Measurements from ENCODE around the gene MUL1.
"Not testable (repeated sequence)": the region's sequence is repeated elsewhere in the genome, so short reads cannot be mapped to it uniquely, and the experiment has no call there.

MUL1 gene, protein sequence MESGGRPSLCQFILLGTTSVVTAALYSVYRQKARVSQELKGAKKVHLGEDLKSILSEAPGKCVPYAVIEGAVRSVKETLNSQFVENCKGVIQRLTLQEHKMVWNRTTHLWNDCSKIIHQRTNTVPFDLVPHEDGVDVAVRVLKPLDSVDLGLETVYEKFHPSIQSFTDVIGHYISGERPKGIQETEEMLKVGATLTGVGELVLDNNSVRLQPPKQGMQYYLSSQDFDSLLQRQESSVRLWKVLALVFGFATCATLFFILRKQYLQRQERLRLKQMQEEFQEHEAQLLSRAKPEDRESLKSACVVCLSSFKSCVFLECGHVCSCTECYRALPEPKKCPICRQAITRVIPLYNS

GRCh38 chr1:20507564-20508410 is at the start of gene MUL1:
TSS of gene MUL1 (minus strand) at chr1:20508151. CDS start at chr1:20508024, 127 bp downstream.
- DNase-seq (ENCODE audit: low spot score), result peak; percentile 95

GRCh38 chr1:20555758-20556120 is 47.8 kb upstream of the MUL1 start:
- no peak for DNase-seq (ENCODE audit: low spot score)

DNA sequence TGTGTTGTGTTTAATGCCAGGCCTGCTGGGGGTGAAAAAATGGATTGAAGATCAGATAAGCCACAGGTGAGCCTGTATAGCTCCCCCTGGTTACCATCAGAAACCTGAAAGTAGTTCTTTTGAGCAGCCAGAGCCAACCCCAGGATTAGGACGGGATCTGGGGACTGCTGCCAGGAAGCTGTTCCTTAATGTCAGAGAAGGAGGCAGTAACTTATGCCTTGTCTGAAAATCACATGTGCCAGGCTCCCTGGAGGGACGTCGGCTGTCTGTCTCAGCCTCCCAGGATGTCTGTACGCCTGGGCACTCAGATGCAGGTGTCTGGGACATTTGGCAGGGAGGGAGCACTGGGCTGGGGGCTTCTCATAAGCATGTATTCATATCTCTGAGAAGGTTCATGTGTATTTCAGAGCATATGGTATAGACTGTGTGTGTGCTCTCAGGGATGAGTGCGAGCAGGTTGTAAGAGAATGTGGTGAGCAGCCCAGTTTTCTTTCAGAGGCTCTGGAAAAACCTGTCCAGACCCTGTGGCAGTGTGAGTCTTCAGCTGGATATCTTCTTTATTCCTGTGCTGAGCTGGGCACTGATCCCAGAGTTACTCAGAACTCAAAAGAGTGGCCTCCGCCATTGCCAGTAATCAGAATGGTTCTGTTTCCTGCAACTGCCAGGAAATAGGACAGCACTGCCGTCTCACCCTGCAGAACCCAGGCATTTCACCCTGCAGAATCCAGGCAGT is 47.2 kb upstream of the MUL1 start:
- DNase-seq (ENCODE audit: low spot score), result no peak

- DNase-seq (ENCODE audit: low spot score), result no peak
These were observed 44.9 kb upstream of the MUL1 start for GRCh38 chr1:20552728-20553445.

- no peak for DNase-seq (ENCODE audit: low spot score)
These were observed 44.2 kb upstream of the MUL1 start, which contains the start of gene FAM43B for GRCh38 chr1:20551945-20552727. TSS of gene FAM43B (plus strand) at chr1:20552573. CDS start at chr1:20552974, 401 bp downstream.

DNA sequence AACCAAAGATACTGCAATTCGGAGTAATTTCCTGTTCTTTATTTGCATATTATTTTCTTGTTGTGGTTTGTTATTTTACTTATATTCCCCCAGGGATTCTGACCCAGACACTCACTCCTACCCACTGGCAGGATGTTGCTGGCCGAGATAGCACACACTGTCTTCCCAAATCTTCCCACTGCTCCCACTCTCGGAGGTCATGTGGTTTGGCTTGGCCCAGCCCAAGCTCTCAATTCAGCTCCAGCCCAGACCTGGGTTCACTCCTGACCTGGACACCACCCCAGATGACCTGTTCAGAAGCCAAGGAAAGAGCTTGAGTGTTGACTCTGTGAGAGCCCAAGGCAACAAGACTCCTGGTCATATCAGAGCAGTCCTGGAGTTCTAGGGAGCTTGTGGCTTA is 43.2 kb upstream of the MUL1 start:
- DNase-seq (ENCODE audit: low spot score), result no peak

GRCh38 chr1:20546637-20547036 is 38.7 kb upstream of the MUL1 start:
- no peak for DNase-seq (ENCODE audit: low spot score)

DNA sequence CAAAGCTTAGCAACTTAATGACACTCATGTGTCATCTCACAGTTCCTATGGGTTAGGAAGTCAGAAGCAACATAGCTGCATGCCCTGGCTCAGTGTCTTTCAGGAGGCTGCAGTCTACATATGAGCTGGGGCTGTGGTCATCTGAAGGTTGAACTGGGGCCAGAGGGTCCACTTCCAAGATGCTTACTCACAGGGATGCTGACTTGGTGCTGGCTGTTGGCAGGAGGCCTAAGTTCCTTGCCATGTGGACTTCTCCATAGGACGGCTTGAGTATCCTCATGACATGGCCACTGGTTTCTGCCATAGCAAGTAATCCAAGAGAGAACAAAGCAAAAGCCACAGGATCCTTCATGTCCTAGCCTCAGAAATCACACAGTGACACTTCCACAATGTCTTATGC is 32.3 kb upstream of the MUL1 start:
- no peak for DNase-seq (ENCODE audit: low spot score)

- no peak for DNase-seq (ENCODE audit: low spot score)
These were observed 31.0 kb upstream of the MUL1 start for GRCh38 chr1:20538760-20539551.

- no peak for DNase-seq (ENCODE audit: low spot score)
These were observed 30.3 kb upstream of the MUL1 start for GRCh38 chr1:20538227-20538626.

- no peak for DNase-seq (ENCODE audit: low spot score)
These were observed 26.9 kb upstream of the MUL1 start for GRCh38 chr1:20534659-20535417.

DNA sequence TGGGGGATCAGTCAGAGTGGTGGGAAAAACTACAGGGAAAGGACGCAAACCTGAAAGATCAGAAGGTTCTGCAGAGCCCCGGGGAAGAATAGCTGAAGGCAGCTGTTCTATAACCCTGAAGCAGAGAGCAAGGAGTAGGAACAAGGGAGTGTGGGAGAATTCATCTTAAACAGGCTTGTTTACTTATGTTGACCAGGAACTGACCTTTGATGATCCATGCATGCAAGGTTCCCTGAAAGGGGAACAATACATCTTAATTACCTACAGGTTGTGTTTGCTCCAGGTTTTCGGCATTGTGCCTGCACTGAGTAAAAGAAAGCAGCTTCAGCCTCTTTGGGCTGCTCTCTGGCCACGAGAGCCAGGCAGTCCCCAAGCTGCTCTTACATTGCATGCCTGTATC is 25.7 kb upstream of the MUL1 start:
- no peak for DNase-seq (ENCODE audit: low spot score)

DNA sequence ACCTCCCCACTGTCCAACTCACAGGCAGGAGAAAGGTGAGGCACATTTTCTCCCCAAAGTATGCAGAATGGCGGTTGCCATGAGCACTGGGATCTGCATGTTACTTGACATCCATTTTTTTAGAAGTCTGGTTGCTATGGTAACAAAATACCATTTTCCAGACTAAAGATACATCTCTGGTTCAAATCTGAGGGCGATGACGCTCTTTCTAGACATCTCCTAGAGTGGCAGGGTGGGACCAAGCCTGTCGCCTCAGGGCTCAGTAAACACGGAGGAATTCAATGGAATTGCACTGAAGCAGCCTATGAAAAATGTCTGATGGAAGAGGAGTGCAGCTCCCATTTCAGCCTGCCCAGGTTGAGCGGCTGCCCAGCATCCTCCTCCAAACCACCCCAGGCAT is 22.9 kb upstream of the MUL1 start:
- DNase-seq (ENCODE audit: low spot score), result no peak

DNA sequence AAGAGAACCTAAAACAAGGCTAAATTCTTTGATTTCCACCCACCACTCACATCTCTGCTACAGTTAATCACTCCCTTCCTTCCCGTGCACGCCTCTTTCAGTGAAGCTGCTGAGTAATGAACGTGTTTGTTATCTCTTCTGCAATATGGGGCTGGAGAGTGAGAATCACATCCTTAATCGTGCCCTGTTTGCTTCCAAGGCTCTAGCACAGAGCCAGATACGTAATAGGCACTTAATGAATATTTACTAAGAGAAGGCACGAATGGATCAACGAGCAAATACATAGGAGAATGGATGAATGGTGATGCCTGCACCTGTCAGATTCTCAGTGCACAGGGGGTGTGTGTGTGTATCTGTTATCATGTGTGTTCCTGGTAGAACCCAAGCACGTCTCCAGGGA is 22.4 kb upstream of the MUL1 start:
- DNase-seq (ENCODE audit: low spot score), result no peak

GRCh38 chr1:20528221-20528620 is 20.3 kb upstream of the MUL1 start:
- no peak for DNase-seq (ENCODE audit: low spot score)

DNA sequence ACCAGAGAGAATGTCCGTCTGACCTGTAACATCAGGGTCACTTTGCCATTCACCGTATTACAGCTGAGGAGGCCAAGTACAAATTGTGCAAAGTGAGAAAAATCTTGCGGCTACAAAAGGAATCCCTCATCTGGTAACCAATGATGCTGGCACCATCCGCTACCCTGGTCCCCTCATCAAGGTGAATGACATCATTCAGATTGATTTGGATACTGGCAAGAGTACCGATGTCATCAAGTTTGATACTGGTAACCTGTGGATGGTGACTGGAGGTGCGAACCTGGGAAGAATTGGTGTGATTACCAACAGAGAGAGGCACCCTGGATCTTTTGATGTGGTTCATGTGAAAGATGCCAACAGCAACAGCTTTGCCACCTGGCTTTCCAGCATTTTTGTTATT is 18.3 kb upstream of the MUL1 start:
- no peak for DNase-seq (ENCODE audit: low spot score)

DNA sequence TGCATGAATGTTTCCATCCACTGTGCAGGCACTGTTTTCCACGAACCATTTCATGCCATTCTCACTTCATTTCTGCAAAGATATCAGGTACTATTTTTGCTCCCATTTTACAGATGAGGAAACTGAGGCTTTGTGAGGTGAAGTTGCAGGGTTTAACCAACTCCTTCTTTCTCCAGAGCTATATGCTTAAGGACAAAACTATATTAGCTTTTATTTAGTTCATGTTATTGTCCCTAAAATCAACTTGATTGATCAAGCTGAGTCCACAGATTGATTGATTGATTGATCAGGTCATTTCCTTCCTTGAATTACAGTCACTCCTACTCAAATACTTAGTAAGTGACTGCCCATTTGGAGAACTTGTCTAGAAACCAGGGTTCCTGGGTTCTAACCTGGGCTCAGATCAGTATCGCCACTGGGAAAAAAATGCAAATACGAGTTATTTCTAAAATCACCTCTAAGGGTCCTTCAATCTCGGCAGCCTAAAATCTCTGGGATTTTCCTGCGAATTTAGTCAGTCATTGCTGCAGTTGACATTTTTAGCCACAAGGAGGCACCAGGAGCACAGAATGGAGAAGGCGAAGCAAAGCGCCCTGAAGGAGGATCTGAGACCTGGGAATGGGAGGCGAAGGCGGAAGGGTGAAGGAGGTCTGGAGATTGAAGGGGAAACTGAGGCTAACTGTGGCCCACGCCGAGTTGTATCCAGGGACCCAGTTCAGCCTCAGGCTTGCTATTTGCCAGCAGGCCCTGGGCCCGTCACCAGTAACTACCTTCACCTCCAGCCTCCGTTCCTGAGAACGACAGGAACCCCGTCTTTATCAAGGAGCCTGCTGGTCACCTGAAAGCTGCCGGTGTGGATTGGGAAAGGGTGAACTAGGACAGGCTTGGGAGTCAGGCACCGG is 14.3 kb upstream of the MUL1 start:
- DNase-seq (ENCODE audit: low spot score), result peak; percentile 82

DNA sequence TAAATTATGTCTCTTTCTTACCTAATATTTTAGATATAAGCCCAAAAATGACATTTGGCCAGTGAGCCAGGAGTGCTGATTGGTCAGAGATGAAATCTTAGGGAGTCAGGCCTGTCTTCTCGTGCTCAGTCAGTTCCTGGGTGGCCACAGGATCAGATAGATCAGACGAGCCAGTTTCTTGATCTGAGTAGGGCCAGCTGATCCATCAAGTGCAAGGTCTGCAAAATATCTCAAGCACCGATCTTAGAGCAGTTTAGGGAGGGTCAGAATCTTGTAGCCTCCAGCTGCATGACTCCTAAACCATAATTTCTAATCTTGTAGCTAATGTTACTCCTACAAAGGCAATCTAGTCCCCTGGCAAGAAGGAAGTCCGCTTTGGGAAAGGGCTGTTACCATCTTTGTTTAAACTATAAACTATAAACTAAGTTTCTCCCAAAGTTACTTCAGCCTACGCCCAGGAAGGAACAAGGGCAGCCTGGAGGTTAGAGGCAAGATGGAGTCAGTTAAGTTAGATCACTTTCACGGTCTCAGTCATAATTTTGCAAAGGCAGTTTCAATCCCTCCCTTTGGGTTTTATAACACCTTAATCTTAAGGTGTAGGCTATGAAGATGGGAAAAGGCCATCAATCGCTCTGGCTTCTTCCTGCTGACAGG is 11.8 kb upstream of the MUL1 start:
- DNase-seq (ENCODE audit: low spot score), result not testable (repeated sequence)
